Thyroid gland (tissue), 4 donors: ENCODE measurements around the gene AKIP1.

Source experiments
- CTCF ChIP-seq, 6 experiments: fragments of 200-600 bp in 3 of 6; fragments of 450-650 bp in 3 of 6; sonication (generic) in 3 of 6; IDR thresholded peaks; one replicate each; pipeline ENCODE4 v1.5.1; 2016 to 2019; ENCODE audit warnings: antibody characterized with exemption in 6 of 6, mild to moderate bottlenecking in 2 of 6, inconsistent platforms in 1 of 6, moderate library complexity in 1 of 6
- POLR2A ChIP-seq, 2 donors: fragments of 450-650 bp; IDR thresholded peaks; one replicate each; pipeline ENCODE4 v1.6.1; 2017; ENCODE audit warnings: antibody characterized with exemption in 2 of 2, mild to moderate bottlenecking in 2 of 2, moderate library complexity in 1 of 2

- TF ChIP-seq CTCF (IDR thresholded peaks at IDR 0.05) (no peak), POLR2A (IDR thresholded peaks at IDR 0.05) (no peak)
These were observed 30.5 kb downstream of the AKIP1 start for GRCh38 chr11:8941341-8942103.
